GM15510 (cell line): ENCODE measurements around the gene ATP1B2.

Experiments used
- POLR2A ChIP-seq: IDR thresholded peaks from 3 replicates; pipeline ENCODE4 v1.6.1; 2011; ENCODE audit warnings: borderline replicate concordance; ENCODE audit not compliant: insufficient read length; ENCODE audit errors: extremely low read depth

ATP1B2 gene

GRCh38 chr17:7654832-7655540 is 4.3 kb downstream of the ATP1B2 start:
- no peak for TF ChIP-seq POLR2A

GRCh38 chr17:7655541-7655840 is 4.8 kb downstream of the ATP1B2 start:
- no peak for TF ChIP-seq POLR2A

GRCh38 chr17:7656958-7657609 is 6.4 kb downstream of the ATP1B2 start:
- TF ChIP-seq POLR2A: no peak

GRCh38 chr17:7667656-7668406 is 17.1 kb downstream of the ATP1B2 start:
- TF ChIP-seq POLR2A: no peak

GRCh38 chr17:7668482-7668881 is 17.8 kb downstream of the ATP1B2 start:
- TF ChIP-seq POLR2A: no peak

- no peak for TF ChIP-seq POLR2A
Measured at GRCh38 chr17:7673239-7673638, 22.5 kb downstream of the ATP1B2 start.

- no peak for TF ChIP-seq POLR2A
Measured at GRCh38 chr17:7674934-7675333, 24.2 kb downstream of the ATP1B2 start.

GRCh38 chr17:7676533-7676932 is 25.8 kb downstream of the ATP1B2 start:
- TF ChIP-seq POLR2A: no peak

GRCh38 chr17:7677388-7678067 is 26.8 kb downstream of the ATP1B2 start:
- TF ChIP-seq POLR2A: no peak

- TF ChIP-seq POLR2A: no peak
Measured at GRCh38 chr17:7684851-7685532, 34.3 kb downstream of the ATP1B2 start.

GRCh38 chr17:7685533-7686221 is 35.0 kb downstream of the ATP1B2 start:
- peak; percentile 67 for TF ChIP-seq POLR2A

- TF ChIP-seq POLR2A: peak; percentile 86
Measured at GRCh38 chr17:7686222-7687071, 35.7 kb downstream of the ATP1B2 start.

- TF ChIP-seq POLR2A: peak; percentile 97
Measured at GRCh38 chr17:7687072-7687907, 36.6 kb downstream of the ATP1B2 start, which contains the start of gene TP53. Gene TP53 (minus strand): TSS chr17:7687490. CDS start chr17:7676594, 10,896 bp downstream.
